HG03095 (cell line): Measurements from ENCODE around the gene ACADM.
"Not testable (repeated sequence)": the region's sequence is repeated elsewhere in the genome, so short reads cannot be mapped to it uniquely, and the experiment has no call there.

Experiments
- ATAC-seq: cut with Tn5 transposase; IDR thresholded peaks from one replicate; pipeline ENCODE4 v1.9.1; 2021; ENCODE audit warnings: moderate library complexity; ENCODE audit not compliant: unreplicated experiment

ACADM gene

DNA sequence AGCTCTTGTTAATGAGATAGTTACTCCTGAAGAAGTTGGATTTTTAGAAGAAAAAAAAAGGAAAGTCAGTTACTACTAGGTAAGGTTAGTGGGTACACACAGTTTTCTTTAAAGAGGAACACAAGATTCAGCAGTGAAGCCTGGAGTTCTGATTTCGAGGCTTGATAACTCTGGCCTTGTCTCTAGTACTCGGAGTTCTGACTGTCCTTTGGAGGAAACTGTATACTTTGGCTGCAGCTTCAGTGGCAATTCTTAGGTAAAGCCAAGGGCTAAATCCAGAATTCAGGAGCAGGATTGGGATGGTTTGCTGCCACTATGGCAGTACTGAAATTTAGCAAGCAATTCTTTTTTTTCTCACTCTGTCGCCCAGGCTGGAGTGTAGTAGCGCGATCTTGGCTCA, 9.2 kb downstream of the ACADM start:
- ATAC-seq = no peak

DNA sequence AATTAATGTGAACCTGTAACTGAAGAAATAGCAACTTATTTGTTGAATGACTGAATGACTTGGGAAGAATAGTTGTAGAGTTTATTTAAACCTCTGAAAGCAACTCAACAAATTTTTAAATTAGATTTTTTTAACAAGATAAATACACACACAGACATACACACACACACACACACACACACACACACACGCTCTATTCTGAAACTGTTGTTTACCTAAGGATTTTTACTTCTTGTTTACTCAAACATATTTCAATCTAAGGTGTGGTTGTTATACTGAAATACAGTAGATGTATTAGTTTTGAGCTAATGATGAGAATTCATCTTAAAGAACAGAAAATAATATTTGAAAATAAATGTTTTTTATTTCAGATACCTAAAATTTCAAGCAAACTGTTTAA, 11.5 kb downstream of the ACADM start:
- ATAC-seq = no peak

DNA sequence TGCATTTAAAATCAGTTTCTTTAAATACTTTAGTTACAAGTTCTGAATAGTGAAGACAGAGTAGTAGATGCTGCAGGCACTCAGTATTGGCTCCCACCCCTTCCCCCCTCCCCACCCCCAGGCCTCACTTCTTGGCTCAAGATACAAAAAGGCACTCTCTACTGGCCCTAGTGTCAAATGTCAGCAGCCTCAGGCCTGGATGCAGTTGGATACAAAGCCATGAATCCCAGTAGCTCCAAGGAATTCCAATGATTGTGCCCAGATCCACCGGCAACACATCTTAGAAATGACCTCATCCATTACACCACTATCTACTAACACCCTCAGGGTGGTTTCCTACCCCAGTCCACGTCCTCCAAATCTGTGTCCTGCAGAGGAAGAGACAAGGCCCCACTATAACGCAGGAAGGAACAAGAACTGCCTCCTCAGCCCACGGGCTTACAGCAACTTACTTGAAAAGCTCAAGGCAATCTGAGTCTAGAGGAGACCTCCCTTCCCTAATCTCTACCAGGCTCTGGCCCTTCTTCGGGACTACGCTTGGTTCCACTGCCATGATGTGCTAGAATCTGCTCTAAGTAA, 17.6 kb downstream of the ACADM start:
- no peak for ATAC-seq

DNA sequence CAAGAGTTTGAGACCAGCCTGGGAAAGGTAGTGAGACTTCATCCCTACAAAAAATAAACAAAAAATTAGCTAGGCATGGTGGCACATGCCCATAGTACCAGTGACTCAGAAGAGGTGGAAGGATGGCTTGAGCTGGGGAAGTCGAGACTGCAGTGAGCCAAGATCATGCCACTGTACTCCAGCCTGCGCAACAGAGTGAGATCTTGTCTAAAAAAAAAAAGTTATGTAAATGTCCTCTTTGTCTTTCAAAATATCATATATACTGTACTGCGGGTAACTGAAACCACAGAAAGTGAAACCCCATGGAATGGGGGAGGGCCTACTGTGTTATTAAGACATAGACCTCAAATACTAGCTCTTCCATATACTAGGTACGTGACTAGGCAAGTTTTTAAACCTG, 20.8 kb downstream of the ACADM start:
- ATAC-seq = peak; percentile 64

DNA sequence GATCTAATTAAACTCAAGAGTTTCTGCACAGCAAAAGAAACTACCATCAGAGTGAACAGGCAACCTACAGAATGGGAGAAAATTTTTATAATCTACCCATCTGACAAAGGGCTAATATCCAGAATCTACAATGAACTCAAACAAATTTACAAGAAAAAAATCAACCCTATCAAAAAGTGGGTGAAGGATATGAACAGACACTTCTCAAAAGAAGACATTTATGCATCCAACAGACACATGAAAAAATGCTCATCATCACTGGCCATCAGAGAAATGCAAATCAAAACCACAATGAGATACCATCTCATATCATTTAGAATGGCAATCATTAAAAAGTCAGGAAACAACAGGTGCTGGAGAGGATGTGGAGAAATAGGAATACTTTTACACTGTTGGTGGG, 32.7 kb downstream of the ACADM start:
- not testable (repeated sequence) for ATAC-seq

DNA sequence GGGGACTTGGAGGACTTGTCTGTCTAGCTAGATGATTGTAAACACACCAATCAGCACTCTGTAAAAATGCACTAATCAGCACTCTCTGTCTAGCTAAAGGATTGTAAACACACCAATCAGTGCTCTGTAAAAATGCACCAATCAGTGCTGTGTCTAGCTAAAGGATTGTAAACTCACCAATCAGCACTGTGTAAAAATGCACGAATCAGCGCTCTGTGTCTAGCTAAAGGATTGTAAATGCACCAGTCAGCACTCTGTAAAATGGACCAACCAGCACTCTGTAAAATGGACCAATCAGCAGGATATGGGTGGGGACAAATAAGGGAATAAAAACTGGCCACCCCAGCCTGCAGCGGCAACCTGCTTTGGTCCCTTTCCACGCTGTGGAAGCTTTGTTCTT, 34.0 kb downstream of the ACADM start:
- ATAC-seq = not testable (repeated sequence)

DNA sequence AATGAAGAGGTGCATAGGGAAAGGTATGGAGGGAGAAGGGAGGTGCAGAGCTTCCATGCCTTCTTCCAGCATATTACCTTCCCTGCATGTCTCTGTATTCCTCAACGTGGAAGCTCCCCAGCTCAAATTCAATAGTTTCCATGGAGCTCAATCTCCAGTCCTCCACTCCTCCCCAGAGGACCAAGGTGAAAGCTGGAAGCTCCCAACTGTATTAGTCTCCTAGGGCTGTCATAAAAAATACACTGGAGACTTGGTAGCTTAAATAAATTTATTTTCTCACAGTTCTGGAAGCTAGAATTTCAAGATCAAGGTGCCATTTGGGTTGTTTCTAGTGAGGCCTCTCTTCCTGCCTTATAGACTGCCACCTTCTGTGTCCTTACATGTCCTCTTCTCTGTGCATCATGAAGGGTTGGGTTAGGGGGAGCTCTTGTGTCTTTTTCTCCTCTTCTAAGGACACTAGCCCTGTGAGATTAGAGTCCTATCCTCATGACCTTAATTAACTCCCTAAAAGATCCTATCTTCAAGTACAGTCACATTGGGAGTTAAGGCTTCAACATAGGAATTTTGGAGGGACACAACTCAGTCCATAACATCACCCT, 39.6 kb downstream of the ACADM start:
- no peak for ATAC-seq

DNA sequence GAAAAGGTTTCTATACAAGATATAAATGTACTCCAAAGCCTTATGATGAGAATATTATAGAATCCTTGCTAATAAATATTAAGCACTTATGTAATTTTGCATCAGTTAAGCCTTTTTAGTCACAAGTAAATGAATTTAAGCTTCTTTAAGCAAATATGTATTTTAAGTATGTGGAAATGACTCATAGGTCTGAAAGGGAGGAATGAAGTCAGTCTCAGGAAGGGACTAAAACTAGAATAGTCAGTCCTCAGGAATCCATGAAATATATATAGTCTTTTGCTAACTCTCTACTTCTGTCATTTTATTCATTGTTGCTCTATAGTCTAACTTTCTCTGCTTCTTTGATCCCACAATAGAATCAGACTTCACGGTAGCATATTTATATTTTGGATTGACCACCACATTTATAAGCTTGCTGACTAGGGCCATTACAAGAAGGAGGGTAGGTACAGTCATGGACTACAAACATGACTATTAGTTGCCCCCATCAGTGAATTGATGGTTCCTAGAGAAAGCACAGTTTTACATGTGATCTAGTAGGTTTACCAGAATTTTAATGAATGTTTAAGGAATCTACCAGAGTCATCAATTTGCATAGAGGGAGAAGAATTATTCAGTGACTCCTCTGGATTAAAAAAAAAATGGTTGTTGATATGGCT, 41.3 kb downstream of the ACADM start:
- ATAC-seq = no peak

DNA sequence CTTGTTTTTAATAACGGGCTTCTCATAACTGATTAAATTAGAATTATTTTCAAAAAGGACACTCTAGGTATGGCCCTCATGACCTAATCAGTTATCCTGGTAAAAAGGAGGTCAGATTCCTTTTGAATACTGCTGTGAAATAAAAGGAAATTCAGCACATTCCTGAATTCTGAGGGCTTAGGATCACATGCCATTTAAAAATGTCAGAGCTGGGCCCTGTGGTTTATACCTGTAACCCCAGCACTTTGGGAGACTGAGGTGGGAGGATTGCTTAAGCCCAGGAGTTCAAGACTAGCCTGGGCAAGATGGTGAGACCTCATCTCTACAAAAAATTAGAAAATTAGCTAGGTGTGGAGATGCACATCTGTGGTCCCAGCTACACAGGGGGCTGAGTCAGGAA, 43.5 kb downstream of the ACADM start:
- ATAC-seq = no peak

DNA sequence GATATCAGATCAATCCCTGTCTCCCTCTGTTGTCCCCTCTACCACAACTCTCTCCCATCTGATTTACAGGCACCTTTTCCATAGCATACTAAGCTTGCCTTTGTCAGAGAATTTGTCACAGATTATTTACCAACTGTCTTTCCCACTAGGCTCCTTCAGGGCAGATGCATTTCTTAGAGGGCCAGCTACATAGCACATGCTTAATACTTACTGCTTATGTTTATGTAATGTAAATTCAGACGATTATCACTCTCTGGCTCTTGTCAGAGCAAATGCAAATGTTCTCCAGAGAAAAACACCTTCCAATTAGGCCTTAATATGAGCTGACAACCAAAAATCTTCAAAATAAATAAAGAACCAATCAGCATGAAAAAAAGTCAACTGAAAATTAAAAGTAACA, 46.3 kb downstream of the ACADM start:
- ATAC-seq = no peak

DNA sequence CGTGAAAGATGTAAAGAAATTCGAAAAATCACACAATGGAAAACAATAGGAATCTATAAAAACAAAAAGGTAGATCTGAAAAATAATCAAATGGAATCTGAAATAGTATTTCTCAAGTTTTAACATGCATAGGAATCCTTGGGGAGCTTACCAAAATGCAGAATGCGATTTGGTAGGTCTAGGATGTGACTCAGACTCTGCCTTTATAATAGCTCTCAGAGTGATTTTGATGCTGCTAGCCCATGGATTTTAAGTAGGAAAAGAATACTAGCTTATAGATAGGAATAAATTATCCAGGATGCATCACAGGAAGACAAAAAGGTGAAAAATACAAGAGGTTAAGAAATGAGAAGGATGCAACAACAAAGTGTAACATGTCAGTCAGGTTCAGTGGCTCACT, 47.5 kb downstream of the ACADM start:
- no peak for ATAC-seq

DNA sequence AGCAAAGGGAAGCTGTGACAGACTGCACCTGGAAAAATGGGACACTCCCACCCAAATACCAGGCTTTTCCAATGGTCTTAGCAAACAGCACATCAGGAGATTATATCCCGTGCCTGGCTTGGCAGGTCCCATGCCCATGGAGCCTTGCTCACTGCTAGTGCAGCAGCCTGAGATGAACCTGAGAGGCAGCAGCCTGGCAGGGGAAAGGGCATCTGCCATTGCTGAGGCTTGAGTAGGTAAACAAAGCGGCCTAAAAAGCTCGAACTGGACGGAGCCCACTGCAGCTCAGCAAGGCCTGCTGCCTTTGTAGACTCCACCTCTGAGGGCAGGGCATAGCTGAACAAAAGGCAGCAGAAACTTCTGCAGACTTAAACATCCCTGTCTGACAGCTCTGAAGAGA, 53.3 kb downstream of the ACADM start:
- ATAC-seq = not testable (repeated sequence)

DNA sequence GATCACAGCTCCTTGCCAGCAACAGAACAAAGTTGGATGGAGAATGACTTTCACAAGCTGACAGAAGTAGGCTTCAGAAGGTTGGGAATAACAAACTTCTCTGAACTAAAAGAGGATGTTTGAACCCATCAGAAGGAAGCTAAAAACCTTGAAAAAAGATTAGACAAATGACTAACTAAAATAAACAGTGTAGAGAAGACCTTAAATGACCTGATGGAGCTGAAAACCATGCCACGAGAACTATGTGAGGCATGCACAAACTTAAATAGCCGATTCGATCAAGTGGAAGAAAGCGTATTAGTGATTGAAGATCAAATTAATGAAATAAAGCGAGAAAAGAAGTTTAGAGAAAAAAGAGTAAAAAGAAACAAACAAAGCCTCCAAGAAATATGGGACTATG, 54.2 kb downstream of the ACADM start:
- ATAC-seq = not testable (repeated sequence)

DNA sequence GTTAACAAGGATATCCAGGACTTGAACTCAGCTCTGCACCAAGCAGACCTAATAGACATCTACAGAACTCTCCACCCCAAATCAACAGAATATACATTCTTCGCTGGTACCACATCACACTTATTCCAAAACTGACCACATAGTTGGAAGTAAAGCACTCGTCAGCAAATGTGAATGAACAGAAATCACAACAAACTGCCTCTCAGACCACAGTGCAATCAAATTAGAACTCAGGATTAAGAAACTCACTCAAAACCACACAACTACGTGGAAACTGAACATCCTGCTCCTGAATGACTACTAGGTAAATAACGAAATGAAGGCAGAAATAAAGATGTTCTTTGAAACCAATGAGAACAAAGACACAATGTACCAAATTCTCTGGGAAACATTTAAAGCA, 55.7 kb downstream of the ACADM start:
- not testable (repeated sequence) for ATAC-seq

DNA sequence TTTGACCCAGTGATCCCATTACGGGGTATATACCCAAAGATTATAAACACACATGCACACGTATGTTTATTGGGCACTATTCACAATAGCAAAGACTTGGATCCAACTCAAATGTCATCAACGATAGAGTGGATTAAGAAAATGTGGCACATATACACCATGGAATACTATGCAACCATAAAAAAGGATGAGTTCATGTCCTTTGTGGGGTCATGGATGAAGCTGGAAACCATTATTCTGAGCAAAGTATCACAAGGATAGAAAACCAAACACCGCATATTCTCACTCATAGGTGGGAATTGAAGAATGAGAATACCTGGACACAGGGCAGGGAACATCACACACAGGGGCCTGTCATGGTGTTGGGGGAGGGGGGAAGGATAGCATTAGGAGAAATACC, 59.4 kb downstream of the ACADM start:
- not testable (repeated sequence) for ATAC-seq

DNA sequence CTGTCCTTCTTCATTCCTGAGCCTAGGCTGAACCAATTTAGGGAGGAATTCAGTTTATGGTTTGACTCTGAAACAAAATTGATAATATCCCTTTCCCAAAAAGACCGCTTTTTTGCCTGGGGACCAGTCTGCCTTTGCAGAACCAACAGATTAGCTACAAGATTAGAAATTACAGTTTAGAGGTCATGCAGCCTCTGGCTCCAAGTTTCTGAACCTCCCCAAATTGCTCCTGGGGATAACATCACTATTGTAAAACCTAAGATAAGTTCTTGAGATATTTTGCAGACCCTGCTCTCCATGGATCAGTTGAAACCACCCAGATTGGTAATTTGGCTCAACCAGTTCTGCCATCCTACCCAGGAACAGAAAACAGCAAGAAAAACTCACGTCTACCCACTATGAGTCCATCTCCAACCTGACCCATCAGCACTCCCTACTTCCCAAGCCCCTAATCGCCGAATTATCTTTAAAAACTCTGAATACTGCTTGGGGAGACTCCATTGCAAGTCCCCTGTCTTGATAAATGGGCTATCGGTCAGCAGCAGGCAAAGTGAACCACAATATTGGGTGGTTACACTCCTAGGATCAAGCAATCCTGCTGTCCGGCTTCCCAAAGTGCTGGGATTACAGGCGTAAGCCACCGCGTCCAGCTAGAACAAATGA, 60.9 kb downstream of the ACADM start:
- ATAC-seq = peak; percentile 23

DNA sequence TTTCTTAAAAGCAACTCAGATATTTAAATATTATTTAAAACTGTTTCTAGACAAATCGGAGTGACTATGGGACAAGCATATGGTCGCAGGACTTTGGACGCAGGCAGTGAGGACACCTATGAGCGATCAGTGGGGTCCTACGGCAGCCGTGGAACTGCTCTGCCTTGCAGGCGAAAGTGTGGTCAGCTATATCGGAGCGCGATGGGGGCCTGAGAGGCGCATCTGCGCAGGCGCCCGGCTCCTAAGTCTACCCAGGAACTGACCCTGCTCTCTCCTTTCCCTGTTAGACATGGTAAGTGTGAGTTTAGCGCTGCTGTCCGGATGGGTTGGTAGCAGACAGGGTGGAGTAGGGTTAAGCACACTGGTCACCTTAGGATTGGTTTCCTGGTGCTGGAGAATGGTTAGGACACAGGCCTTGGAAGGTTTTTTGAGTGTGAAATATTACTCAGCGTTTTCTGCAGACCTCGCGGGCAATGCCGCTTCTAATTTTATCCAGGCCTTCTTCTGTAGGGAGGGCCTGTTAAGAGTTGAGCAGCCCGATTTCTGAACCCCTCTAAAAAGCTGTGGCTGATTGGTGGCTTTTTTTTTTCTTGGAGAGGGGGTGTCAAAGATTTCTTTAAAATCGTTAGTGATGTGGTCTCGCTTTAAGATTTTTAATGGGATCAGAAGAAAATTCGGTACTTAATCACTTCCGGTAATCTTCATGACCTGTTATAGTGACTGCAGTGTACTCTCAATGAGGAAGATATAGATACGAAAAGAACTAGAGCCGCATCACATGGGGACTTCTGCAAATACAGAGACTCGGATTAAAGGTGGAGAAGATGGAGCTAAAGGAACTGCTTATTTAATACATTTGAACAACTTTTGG, 61.7 kb downstream of the ACADM start, which contains the start of gene RABGGTB:
Gene RABGGTB, plus strand, starts transcription at position 274 of the 871 bp plus-strand sequence. Its CDS starts 16 bp downstream, at position 290.
- ATAC-seq = peak; percentile 69

DNA sequence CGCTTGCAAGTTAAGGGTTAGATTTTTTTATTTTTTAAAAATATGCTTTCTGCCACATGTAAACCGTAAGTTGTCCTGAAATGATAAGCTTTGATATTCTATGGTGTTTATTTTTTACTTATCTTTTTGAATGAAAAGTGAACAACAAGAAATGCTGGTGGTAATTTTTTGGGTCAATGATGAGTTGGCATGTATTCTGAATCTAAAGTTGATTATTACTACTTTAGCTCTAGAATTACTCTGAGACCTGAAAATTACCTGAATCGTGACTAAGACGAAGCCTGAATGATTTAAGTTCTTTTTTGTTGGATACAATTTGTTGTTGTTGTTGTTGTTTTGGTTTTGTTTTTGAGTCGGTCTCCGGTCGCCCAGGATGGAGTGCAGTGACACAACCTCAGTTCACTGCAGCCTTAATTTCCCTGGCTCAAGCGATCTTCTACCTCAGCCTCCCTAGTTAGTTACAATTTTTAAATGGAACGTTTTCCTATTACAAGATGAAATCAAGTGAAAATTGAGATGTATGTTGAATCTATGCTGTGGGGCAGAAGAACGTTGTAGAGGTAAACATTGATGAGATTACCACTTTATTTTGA, 62.5 kb downstream of the ACADM start:
- no peak for ATAC-seq

DNA sequence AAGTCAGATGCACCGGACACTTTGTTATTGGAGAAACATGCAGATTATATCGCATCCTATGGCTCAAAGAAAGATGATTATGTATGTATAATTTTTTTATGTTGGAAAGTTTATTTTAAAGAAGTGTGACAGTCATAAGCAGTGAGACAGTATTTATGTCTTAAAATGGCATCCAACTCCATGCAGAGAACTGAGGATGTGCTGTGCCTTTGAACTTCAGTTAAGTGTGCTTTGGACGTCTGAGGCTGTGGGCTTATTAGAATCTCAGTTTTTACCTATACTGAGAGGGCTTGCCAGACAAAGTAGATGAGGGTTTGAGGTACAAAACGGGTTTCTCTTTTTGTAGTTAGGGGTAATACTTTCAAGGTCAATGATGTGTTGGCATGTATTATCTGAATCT, 63.0 kb downstream of the ACADM start:
- ATAC-seq = no peak

DNA sequence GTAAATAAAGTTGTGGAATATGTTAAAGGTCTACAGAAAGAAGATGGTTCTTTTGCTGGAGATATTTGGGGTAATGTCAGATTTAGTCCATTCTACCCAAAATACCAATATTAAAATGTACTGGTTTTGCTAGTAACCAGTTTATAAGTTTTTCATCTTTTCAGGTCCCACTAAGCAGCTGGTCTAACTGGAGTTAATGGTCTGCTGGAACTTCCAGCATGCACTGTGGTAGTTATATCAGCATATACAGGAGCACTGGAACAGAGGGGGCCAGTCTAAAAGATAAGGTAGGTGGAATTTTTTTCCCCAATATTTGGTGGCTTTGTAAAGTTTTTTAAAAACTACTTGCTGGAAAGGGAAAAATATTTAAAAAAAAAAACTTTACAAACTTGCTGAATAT, 65.5 kb downstream of the ACADM start:
- no peak for ATAC-seq

DNA sequence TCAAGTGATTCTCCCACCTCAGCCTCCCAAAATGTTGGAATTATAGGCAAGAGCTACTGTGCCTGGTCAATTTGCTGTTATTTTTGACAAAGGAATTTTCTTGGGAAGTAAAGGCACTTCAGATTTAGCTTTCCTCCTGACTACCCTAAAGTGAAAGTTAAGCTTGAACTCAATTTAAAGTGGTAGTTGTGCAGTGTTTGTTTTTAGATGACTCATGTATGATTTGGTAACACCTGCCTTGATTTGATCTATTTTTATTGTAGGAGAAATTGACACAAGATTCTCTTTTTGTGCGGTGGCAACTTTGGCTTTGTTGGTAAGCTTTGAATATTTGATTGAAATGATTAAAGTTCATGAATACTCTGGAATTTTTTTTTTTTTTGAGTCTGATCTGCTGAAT, 66.5 kb downstream of the ACADM start:
- ATAC-seq = no peak
